HG03571 (cell line): ENCODE data around the gene PGF.

Experiments
- ATAC-seq: cut with Tn5 transposase; IDR thresholded peaks from one replicate; pipeline ENCODE4 v1.9.1; 2021; ENCODE audit not compliant: unreplicated experiment

Gene PGF

DNA sequence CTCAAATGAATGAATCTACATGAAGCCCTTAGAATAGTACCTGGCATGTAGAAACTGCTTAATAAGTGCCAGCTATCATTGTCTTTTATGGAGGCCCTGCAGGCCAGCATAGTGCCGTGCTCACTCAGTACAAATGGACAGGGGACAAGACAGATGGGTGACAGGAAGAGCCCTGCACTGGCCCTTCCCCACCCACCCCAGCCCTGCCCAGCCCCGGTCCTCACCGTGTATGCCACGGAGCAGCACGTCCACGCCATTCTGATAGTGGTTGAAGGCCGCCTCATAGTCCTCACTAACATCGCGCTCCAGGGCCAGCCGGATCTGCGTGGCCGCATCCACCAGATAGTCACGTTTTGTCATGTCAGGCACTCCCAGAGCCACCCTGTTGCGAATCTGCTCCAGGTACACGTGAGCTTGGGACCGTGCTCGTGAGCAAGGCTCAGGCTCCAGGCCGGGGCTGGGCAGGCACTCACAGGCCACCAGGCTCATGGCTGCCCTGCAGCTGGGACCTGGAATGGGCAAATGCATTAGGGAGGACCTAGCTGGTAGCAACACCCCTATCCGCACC is 34.3 kb downstream of the PGF start:
- ATAC-seq: no peak

DNA sequence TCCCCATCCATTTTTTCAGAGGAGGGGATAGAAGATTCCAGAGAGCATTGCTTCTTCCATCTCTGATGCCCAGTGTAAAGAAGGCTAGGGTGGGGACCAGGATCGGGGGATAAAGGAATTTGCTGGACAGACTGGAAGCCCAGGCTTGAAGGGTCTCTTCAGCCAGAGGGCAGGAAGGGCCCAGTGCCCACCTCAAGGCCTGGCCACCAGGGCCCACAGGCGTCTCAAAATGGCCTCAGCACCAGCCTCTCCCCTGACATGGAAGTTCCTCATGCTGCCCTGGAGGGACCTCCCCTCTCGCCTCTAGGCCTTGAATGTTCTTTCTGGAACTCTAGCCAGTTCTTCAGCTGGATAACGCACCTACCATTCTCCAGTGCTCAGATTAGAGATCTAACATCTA is 35.1 kb downstream of the PGF start:
- ATAC-seq: no peak

DNA sequence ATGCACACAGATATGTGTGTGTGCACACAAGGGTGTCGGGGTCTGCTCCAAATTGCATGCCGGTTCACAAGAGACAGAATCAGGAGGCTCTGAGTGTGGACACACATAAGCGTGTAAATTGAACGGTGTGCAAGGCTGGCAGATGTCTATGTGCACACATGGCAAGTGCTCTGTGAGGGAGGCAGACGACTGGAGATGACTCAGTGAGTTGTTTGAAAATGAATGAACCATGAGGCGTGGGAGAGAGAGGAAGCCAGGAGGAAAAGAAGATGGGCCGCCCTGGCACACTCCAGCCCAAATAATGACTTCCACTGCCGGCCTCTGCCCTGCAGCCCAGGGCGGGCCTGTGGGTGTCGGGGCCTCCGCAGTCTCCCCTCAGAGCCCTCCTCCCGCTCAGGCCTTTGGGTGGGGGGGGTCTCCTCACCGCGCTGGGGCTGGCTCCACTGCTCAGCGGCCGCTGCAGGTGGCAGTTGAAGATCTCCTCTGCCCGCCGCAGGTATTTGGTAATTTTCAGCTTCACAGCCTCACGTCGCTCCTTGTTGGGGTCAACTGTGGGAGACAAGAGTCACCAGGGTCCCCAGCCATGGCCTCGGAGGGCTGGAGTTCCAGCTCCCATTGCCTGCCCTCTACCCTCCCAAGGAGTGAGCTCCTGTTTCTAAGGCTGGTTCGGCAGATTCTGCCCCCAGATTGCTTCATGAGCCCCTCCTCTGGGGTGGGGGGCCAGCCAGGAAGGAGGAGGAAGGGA is 35.8 kb downstream of the PGF start:
- ATAC-seq: no peak

DNA sequence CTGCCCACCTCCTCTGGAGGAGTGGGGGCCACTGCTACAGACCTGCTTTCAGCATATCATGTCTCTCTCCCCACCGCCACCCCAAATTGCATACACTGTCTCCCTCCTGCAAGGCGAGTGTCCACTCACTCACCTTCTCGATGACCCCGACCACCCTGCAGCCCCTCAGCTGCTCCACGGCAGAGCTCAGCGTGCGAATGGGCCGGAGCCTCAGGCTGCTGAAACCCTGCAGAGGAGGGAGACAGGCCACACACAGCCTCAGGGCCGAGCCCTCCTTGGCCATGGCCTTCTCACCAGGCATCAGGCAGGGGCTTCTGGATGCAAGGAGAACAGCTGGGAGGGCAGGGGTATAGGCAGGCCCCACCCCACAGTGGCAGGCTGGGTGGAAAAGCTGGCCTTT is 37.0 kb downstream of the PGF start:
- no peak for ATAC-seq

DNA sequence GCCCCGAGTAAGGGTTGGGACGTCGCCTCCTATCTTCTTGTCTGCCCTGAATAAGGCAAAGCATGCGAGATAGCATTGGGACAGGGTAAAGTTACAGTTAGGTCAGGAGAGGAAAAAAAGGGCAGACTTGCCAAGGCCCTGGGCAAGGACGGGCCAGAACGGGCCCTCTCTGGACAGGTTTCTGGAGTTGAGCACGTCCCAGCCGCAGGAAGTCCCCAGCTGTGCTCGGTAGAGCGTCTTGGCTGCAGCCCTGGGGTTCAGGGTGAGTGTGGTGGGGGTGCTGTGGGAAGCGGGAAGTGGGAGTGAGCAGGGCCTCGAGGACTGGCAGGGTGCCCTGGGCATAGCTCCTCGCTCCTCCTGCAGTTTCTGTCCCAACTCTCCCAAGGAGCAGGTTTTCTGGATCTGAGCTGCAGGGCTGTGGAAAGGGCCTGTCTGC is 37.7 kb downstream of the PGF start:
- no peak for ATAC-seq

DNA sequence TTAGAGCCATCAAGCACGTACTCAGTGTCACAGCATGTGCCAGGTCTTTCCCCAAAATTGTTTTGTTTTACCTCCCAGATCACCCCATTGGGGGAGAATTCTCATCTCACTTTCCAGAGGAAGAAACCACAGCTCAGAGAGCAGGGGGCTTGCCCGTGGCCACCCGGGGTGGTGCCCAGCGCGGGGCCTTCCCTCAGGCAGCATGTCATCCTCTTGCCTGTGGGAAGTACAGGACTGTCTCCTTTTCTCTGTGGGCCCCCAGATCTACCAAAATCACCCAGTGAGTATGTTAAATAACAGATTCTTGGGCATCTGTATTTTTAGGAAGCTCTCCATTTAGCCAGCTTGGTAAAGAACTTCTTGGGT is 38.2 kb downstream of the PGF start:
- ATAC-seq: no peak

DNA sequence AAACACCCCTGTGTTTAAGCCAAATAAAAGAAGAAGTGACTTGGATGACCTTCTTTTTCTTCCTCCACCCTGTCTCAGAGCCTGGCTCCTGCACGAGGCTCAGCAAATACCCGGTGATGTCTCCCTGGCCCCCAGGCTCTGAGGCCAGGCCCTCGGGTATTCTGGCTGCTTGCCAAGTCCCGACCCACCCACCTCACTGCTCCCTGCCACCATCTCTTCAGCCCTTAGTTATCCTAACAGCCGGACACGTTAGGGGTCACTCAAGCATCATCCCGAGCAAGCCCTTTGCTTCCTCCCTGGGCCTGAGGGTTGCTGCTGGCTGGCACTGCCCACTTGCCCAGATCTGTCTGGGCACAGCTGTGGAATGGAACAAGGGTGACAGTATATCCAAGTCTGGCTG is 39.6 kb downstream of the PGF start:
- no peak for ATAC-seq

DNA sequence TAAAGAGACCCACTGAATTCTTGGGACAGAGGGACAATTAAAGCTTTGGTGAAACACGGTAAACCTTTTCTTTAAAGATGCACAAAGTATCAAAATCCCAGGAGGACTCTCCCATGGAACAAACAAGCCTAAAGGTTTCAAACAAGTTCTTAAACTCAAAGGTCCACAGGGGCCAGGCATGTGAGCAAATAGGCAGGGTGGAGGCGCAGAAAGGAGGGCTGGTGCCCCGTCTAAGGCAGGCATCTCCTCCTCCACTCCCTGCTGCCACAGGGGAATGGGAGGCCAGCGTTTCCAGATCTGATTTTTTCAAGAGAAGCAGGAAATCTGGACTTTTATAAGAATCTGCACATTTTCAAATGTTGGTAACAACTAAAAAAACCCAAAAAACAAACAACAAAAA is 40.0 kb downstream of the PGF start:
- no peak for ATAC-seq

DNA sequence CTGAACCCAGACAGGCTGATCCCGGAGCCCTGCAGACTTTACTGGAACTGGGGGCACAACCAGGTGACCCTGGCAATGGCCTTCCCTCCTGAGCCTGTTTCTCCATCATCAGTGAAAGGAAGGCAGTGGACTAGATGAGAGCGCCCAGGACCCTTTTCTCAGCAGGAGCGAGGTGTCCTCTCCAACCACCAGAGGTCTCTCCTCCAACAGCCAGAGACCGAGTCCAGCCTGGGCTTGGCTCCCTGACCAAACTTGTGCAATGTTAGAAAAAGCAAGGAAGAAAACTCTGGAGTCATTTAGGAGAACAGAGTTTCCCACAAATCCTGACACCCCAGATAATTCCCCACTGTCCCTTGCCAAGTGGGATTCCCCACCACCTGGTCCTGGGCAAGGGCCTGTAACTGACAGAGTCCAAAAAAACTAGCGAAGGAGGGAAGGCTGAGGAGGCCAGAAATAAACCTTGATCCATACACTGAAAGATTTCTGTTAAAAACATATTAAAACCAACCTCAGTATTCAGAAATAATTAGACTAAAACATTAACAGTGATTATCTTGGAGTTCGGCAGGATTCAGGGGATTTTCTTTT is 41.3 kb downstream of the PGF start:
- no peak for ATAC-seq

DNA sequence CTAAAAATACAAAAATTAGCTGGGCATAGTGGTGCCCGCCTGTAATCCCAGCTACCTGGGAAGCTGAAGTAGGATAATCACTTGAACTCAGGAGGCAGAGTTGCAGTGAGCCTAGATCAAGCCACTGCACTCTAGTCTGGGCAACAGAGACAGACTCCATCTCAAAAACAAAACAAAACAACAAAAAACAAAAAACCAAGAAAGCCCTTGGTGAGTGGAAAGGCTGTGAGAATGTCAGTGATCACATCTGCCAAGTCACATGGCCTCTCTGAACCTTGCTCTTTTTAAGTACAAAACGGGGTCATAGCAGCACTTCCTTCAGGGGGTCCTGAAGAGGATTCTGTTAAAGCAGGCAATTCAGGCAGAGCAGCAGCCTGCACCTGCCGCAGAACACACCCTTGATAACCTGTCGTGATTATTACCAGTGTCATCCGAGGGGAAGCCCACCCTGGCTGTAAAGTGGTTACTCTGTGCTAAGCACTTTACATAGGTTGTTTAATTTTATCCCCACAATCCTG is 41.9 kb downstream of the PGF start:
- ATAC-seq: no peak

DNA sequence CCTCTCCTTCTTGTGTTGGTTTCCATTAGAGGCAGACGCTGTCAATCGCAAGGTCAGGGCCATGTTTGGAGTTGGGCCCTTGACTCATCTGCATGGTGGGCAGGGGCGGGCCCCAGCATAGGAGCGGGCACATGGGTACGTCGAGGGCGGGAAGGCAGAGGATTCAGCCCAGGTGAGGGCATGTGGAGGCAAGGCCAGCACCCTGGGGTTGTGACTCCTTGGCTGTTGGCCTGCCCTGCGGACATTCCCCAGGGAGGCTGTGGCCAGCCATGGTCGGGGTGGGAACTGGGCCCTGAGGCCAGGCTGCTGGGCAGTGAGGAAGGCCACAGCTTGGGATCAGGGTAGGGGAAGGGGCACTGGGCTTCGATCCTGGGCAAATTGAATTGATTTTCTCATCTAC is 42.6 kb downstream of the PGF start:
- no peak for ATAC-seq

DNA sequence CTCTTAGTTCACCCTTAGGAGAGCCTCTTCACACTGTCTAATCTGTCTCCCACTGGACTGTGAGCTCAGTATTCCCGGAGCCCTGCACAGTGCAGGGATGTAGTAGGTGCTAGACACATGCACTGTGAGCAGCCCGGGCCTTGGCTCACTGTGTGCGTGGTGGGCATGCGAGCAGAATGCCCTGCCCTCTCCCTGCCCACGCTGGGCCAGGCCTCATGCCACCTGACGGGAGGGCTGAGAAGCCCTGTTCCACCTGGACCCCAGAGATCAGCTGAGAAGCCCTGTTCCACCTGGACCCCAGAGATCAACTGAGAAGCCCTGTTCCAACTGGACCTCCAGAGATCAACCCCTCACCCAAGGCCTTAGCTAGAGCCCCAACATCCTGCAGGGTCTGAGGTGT is 43.3 kb downstream of the PGF start:
- ATAC-seq: no peak

DNA sequence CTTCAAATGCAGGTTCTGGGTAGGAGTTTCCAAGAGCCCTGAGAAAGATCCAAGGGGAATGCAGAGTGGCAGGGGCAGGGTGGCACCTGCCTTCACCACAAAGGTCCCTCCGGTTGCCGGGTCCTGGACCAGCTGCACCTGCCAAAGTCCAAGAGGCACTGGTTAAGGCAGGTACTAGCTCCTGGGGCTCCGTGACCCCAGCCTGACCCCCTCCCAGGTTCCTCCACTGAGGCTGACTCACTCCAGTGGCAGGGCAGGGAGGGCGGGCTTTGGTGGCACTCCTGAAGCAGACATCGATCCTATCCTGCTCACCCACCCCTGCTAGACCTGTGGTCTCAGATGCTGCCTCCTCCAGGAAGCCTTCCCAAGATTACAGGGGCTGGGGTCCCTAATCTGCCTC is 43.7 kb downstream of the PGF start:
- ATAC-seq: no peak

DNA sequence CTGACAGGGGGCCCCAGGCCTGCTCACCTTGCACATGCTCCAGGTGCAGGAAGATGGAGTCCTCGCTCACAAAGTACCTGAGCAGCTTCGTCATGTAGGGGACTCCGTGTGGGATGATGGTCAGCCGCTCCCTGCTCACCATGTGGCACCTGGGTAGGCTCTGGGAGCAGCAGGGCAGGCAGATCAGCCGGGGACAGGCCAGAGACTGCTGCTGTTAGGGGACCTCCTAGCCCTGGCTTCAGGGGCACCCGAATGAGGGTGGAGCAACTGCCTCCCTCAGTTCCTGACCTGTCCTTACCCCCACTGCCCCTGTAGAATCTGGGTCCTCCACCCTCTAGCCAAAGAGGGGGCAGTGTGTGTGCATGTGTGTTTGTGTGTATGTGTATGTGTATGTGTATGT is 44.2 kb downstream of the PGF start:
- no peak for ATAC-seq

DNA sequence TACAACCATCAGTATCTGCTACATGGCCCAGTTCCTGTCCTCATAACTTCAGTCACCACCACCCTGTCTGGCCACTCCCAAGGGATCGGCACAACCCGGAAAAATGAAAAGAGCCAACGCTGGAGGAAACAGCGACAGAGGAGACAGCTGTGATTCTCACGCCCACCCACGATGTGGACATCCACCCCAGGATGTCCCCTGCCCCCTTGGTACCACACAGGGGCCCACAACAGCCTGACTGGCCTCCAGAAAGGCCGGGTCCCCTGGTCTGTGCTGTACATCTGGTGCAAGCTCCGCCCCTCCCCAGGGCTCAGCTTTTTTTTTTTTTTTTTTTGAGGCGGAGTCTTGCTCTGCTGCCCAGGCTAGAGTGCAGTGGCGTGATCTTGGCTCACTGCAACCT is 44.8 kb downstream of the PGF start:
- ATAC-seq: no peak

DNA sequence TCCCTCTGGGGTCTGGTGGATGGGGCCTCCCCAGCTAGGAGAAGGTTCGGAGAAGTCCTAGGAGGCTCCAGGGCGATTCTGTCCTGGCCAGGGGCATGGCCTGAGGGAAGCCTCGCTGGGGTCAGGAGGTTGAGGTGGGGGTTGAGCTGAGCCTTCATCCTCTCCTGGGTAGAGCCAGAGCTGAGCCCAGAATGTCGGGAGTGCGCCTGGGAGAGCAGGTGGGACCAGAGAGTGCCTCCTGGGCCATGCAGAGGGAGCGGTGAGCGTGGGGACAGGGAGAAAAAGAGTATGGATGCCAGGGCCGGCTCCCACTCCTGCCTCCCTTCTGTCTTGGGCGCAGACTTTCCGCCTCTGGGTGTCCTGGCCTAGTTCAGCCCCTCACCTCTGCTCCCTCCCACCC is 45.5 kb downstream of the PGF start:
- ATAC-seq: no peak

DNA sequence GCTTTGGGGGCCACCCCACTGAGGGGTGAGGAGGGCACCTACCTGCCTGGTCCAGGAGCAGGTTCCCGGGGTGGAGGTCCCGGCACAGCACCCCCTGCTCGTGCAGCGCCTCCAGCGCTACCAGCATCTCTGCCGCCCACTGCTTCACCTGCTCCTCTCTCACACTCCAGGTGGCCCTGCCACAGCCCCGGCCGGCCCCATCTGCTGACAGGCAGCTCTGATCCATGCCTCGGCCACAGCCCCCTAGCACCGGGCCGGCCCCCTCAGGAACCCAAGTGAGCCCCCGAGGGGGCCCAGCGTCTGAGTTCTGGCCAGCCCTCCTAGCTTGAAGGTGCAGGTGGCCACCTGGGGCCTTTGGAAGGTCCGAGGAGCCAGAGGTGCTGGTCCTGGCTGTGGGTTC is 45.9 kb downstream of the PGF start:
- no peak for ATAC-seq

DNA sequence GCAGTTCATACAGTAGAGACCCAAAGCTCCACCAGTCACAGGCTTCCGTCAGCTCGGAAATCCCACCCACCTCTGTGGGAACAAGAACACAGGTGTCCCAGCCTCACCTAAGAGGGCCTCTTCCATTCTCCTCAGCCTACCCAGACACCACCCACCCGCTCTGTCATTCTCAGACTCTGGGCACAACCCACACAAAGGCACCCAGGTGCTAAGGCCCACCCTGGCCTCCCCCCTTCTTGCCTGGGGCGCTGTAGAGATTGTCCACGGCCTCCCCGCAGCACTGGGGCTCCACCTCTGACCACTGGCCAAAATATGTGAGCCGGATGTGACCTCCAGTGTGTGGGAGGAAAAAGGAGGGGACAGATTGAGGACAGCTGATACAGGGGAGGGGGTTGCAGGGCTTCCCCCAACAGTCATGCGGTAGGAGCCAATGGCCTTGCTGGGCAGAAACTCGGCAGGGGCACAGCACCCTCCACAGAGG is 46.5 kb downstream of the PGF start:
- no peak for ATAC-seq

DNA sequence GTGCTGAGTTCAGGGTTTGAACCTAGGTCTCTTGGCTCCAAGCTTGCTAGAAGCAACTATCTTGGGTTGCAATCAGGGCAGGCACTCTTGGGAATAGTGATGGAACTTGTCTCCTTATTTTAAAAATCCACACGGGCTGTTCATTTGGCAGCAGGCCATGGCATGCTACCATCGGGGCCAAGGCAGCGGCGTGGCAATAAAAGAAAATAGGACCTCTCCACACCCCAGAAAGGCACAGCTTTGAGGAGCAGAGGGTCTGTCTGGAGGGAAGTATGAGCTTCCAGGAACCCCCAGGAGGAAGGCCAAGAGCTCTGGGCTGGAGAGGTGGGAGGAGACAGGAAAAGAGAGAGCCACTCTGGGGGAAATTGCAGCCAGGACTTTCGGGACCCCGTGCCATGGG is 47.7 kb downstream of the PGF start:
- no peak for ATAC-seq

DNA sequence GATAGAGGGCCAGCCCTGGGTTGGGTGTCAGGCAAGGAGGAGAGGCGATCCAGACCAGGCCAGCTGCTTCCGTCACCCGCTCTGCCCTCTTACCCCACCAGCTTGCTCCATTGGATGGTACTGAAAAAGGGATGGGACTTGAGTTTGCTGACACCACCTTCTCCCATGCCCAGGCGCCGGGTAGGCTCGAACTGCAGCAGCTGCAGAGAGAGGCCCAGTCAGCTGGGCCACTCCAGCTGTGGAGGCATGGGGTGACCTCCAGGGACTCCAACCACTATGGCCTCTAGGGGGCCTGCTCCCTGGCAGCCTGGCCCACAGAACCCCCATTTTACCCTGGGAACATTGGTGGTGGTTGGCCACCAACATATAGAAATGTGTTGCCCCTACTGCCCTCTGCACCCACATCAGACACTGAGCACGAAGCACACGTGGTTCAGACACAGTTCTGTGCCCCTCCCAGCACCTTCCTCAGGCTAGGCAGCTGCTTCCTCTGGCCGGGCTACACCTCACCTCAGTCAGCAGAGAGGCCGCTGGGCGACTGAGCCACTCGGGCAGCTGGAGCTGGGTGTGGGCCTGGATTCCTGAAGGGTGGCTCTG is 48.4 kb downstream of the PGF start:
- no peak for ATAC-seq

DNA sequence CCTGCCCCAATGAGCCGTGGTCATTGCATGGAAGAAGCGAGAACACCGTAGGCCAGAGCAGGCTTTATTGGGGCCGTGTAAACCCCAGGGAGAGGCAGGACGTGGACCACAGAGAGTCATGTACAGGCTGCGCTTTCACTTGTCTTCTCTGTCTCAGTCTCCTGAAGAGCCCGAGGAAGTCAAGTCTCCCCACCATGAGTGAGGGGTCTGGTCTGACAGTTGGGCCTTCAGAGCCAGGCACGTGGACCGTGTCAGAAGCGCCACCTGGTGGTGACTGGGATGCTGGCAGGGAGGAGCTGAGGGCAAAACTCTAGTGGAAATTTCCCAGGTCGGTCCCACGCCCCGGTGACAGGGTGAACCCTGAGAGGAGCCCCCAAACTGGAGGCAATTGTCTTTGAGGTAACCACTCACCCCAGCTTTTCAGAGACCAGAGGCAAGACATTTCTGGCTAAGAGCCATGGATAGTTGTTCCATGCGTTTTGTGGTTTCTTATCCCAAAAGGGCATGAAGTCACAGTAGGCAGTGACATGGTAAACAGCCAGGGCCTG is 49.7 kb downstream of the PGF start:
- ATAC-seq: no peak
